Neural progenitor cell (in vitro differentiated cells): ENCODE data around the gene OR2J3.

ENCODE experiments used
- EZH2 ChIP-seq: fragments of 200-600 bp; sonication (generic); IDR thresholded peaks from 2 replicates; pipeline ENCODE4 v1.6.1; 2017; ENCODE audit warnings: antibody characterized with exemption, mild to moderate bottlenecking, moderate library complexity
- EZH2phosphoT487 ChIP-seq: fragments of 200-600 bp; sonication (generic); IDR thresholded peaks from 2 replicates; pipeline ENCODE4 v1.6.1; 2017; ENCODE audit warnings: antibody characterized with exemption
- TF ChIP-seq, protein P1 (sequence below): fragments of 200-600 bp; sonication (generic); IDR thresholded peaks from 2 replicates; pipeline ENCODE4 v1.5.1; 2017; ENCODE audit warnings: antibody characterized with exemption, mild to moderate bottlenecking

DNA sequence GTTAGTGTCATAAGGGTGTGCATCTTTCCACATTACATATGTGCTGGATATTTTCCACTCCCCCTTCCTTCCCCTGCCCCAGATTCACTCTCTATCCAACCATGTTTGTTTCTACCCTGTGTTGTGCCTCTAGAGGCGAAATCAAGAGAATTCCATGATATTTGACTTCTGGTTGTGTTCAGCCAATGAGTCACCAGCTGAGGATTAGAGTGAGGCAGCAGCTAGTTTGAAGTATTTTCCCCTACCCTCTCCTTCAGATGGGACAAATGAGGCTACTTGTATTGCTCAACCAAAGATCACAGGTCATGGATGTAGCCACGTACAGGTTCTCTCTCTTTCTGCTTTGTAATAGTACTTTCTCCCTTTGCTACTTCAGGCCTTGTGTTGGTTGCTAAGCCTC lies 38.3 kb downstream of the OR2J3 start:
- TF ChIP-seq, protein P1, sequence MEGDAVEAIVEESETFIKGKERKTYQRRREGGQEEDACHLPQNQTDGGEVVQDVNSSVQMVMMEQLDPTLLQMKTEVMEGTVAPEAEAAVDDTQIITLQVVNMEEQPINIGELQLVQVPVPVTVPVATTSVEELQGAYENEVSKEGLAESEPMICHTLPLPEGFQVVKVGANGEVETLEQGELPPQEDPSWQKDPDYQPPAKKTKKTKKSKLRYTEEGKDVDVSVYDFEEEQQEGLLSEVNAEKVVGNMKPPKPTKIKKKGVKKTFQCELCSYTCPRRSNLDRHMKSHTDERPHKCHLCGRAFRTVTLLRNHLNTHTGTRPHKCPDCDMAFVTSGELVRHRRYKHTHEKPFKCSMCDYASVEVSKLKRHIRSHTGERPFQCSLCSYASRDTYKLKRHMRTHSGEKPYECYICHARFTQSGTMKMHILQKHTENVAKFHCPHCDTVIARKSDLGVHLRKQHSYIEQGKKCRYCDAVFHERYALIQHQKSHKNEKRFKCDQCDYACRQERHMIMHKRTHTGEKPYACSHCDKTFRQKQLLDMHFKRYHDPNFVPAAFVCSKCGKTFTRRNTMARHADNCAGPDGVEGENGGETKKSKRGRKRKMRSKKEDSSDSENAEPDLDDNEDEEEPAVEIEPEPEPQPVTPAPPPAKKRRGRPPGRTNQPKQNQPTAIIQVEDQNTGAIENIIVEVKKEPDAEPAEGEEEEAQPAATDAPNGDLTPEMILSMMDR: no peak
- TF ChIP-seq EZH2phosphoT487 (no peak), EZH2 (no peak)
